Activated B cell treated with CpG ODN at 0.5 μM for 24 hours (primary cell): ENCODE measurements around the gene MYO18A. TPM values are rescaled to one million over a fixed set of nuclear protein-coding genes. Genes with fewer than 3 reads are reported as not detected.
"Not testable (repeated sequence)": the region's sequence is repeated elsewhere in the genome, so short reads cannot be mapped to it uniquely, and the experiment has no call there.

Experiments used
- ATAC-seq: fragments of 200-7000 bp; cut with Tn5 transposase; one replicate; pipeline ENCODE4 v1.10.0; 2021; ENCODE audit warnings: low read depth, mild to moderate bottlenecking, moderate library complexity
- CTCF ChIA-PET: fragments of 350-600 bp; sonication (Branson Sonifier 250); formaldehyde crosslinking; loops from one replicate; lab custom pipeline; 2021; ENCODE audit warnings: antibody characterized with exemption; lab: Charles Lee
- POLR2A ChIA-PET: fragments of 350-600 bp; sonication (Branson Sonifier 250); formaldehyde crosslinking; loops from one replicate; lab custom pipeline; 2021; ENCODE audit warnings: antibody characterized with exemption; lab: Charles Lee
- DNase-seq: peaks from one replicate; pipeline ENCODE4 v3.0.0; 2022
- H3K27ac Mint-ChIP-seq: one replicate; pipeline ENCODE4 v1.8.0; 2020; ENCODE audit warnings: mixed read lengths
- H3K27me3 Mint-ChIP-seq: one replicate; pipeline ENCODE4 v1.8.0; 2021; ENCODE audit warnings: mixed read lengths
- H3K36me3 Mint-ChIP-seq: one replicate; pipeline ENCODE4 v1.8.0; 2021; ENCODE audit warnings: low read depth, mixed read lengths
- H3K4me1 Mint-ChIP-seq: one replicate; pipeline ENCODE4 v1.8.0; 2021; ENCODE audit warnings: mixed read lengths
- H3K4me3 Mint-ChIP-seq: one replicate; pipeline ENCODE4 v1.8.0; 2020; ENCODE audit warnings: mild to moderate bottlenecking, mixed read lengths
- H3K9me3 Mint-ChIP-seq: one replicate; pipeline ENCODE4 v1.8.0; 2020; ENCODE audit warnings: mixed read lengths
- CTCF ChIP-seq: fragments of 200-600 bp; IDR thresholded peaks from one replicate; pipeline ENCODE4 v1.8.0; 2022; ENCODE audit warnings: antibody characterized with exemption, mild to moderate bottlenecking
- intact Hi-C: fragments of 100-400 bp; cut with micrococcal nuclease; formaldehyde crosslinking; loops from one replicate; pipeline ENCODE4 v1.15.1; 2024
- total RNA-seq: library from RNA; stranded (reverse); gene quantifications from 2 replicates; pipeline ENCODE4 v1.2.3, GENCODE V29; 2022

MYO18A gene
- total RNA-seq, 1 donor from 2014 or later = 79.8 TPM

DNA sequence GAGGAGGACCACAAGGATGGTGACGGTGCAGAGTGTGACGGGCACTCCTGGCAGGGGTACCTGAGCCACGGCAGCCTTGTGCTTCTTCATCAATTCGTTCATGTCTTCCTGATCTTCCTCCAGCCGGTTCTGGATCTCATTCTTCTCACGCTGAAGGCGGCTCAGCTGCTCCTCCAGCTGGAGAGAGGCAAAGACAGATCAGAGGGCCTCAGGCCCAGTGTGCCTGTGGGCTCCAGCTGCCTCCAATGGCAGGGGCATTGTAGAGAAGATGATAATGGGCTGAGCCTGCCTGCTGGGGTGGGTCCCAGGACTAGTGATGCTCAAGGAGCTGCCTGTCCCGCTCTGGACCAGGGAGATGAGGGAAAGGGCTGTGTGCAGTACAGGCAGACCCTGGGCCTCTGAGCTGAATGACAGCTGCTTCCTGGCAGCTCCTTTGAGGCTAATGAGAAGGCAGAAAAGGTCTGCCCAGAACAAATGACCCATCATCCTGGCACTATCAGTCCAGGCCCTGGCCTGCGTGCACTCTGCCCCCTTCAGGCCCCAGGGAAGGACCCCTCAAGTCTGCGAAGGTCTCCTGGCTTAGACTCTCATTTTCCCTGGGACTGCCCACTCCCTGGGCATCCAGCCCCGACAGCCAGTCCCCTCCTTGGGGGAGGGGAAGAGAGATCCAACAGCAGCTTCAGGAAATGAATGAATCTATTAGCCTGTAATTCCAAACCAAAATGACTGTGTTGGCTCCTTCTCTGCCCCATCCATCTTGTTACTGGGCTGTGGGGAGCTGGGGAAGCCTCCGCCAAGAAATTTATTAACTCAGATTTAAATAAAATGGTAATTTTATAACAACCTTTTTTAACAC, 89.2 kb downstream of the MYO18A start:
- ATAC-seq (no peak), DNase-seq (no peak)
- POLR2A ChIA-PET = no interaction called here
- Mint-ChIP-seq H3K27ac (no peak overlapping the region), H3K36me3 (peaks cover 91% of the 10 kb centered on the region), H3K9me3 (no peaks in the 10 kb centered on the region), H3K27me3 (no peaks in the 10 kb centered on the region), H3K4me3 (no peak overlapping the region), H3K4me1 (no peaks in the 10 kb centered on the region)
- no peak for TF ChIP-seq CTCF
- intact Hi-C loops = no loop called here
- CTCF ChIA-PET = interaction anchor here (1.1 to 1.2 kb wide), 2 partner anchors 26 to 125 kb away, joined by 3 read pairs; no protein-coding TSS in a partner anchor

- Mint-ChIP-seq H3K4me3 (no peak overlapping the region), H3K36me3 (peaks cover 91% of the 10 kb centered on the region), H3K27ac (no peak overlapping the region), H3K27me3 (no peaks in the 10 kb centered on the region), H3K4me1 (no peaks in the 10 kb centered on the region), H3K9me3 (no peaks in the 10 kb centered on the region)
- intact Hi-C loops = no loop called here
- ChIA-PET POLR2A (no interaction called here), CTCF (interaction anchor here (1.1 to 1.2 kb wide), 2 partner anchors 26 to 124 kb away, joined by 3 read pairs; no protein-coding TSS in a partner anchor)
- no peak for DNase-seq
- ATAC-seq = no peak
- TF ChIP-seq CTCF = no peak
Observed at GRCh38 chr17:29090108-29090507, 90.1 kb downstream of the MYO18A start.

DNA sequence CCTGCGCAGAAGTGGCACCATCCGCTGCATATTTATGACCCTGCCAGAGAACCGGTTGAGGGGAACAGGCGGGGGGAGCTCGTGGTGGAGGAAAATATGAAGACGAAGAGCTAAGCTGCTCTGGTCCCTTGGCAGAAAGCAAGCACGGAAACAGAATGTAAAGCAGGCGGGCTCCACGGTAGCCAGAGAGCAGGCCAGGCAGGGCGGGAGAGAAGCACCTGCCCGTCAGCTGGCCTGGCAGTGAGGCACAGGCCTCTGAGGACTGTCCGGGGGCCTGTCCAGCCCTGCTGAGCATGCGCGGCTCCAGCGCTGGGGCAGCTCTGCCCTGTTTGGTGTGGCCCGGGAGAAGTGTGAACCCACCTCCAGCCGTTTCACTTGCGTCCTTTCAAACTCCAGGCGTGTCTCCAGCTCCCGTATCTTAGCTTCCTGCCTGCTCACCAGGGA, 90.6 kb downstream of the MYO18A start:
- TF ChIP-seq CTCF = no peak
- no peak overlapping the region for H3K4me3 Mint-ChIP-seq
- H3K27me3 Mint-ChIP-seq = no peaks in the 10 kb centered on the region
- ATAC-seq = no peak
- no peak for DNase-seq
- intact Hi-C loops = no loop called here
- CTCF ChIA-PET = interaction anchor here (1.2 kb wide), 1 partner anchor 27 kb away, joined by 3 read pairs; no protein-coding TSS in a partner anchor
- no peak overlapping the region for H3K27ac Mint-ChIP-seq
- POLR2A ChIA-PET = interaction anchor here (0.5 kb wide), 1 partner anchor 718 kb away, joined by 7 read pairs; no protein-coding TSS in a partner anchor
- no peaks in the 10 kb centered on the region for H3K4me1 Mint-ChIP-seq
- no peaks in the 10 kb centered on the region for H3K9me3 Mint-ChIP-seq
- peaks cover 93% of the 10 kb centered on the region for H3K36me3 Mint-ChIP-seq

DNA sequence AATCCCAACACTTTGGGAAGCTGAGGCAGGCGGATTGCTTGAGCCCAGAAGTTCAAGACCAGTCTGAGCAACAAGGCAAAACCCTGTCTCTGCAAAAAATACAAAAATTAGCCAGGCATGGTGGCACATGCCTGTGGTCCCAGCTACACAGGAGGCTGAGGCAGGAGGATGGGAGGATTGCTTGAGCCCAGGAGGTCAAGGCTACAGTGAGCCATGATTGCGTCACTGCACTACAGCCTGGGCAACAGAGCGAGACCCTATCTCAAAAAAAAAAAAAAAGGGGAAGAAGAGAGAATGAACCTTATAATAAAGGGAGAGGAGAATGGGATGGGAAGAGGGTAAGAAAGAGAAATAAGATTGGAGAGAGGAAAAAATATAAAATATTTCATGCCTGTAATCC, 91.4 kb downstream of the MYO18A start:
- H3K27me3 Mint-ChIP-seq, H3K4me1 Mint-ChIP-seq, DNase-seq, POLR2A ChIA-PET, intact Hi-C loops, H3K4me3 Mint-ChIP-seq, ATAC-seq, H3K27ac Mint-ChIP-seq, H3K9me3 Mint-ChIP-seq: not testable (repeated sequence)
- peaks cover 93% of the 10 kb centered on the region for H3K36me3 Mint-ChIP-seq
- CTCF ChIA-PET = interaction anchor here (0.8 kb wide), 1 partner anchor 23 kb away, joined by 3 read pairs; no protein-coding TSS in a partner anchor

GRCh38 chr17:29086628-29087332, 93.4 kb downstream of the MYO18A start:
- Mint-ChIP-seq H3K9me3 (no peaks in the 10 kb centered on the region), H3K4me3 (no peak overlapping the region), H3K4me1 (no peaks in the 10 kb centered on the region), H3K27me3 (no peaks in the 10 kb centered on the region), H3K27ac (no peak overlapping the region), H3K36me3 (peaks cover 87% of the 10 kb centered on the region)
- ChIA-PET POLR2A (no interaction called here), CTCF (interaction anchor here (1.0 kb wide), 1 partner anchor 121 kb away, joined by 3 read pairs; no protein-coding TSS in a partner anchor)
- TF ChIP-seq CTCF = no peak
- DNase-seq (no peak), ATAC-seq (no peak)
- intact Hi-C loops = no loop called here
